ENCODE measurements around the gene AOAH.

AOAH gene

DNA sequence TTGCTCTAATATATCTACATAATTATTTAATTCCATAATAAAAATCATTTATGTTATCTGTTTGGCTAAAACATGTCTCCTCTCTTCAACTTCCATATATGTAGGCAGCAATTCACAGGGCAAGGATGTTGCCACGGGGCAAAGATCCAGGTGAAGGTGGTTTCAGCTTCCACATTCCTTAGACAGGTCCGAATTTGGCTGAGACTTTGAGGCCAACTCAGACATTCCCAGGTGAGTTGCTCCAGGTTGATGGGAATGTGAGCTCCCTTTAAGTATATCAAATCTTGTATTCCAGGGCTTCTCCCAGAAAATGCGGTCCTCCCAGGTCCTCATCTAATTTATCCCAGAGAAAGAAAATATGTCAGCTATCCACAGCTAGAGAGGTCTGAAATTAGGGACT is 15.1 kb upstream of the AOAH start:
- TF ChIP-seq EZH2 (optimal IDR thresholded peaks at IDR 0.05; ENCODE audit: low read depth, low read length) = no peak
- TF ChIP-seq EZH2phosphoT487 (IDR thresholded peaks at IDR 0.05; ENCODE audit: low read length) = no peak
- TF ChIP-seq, protein P1, sequence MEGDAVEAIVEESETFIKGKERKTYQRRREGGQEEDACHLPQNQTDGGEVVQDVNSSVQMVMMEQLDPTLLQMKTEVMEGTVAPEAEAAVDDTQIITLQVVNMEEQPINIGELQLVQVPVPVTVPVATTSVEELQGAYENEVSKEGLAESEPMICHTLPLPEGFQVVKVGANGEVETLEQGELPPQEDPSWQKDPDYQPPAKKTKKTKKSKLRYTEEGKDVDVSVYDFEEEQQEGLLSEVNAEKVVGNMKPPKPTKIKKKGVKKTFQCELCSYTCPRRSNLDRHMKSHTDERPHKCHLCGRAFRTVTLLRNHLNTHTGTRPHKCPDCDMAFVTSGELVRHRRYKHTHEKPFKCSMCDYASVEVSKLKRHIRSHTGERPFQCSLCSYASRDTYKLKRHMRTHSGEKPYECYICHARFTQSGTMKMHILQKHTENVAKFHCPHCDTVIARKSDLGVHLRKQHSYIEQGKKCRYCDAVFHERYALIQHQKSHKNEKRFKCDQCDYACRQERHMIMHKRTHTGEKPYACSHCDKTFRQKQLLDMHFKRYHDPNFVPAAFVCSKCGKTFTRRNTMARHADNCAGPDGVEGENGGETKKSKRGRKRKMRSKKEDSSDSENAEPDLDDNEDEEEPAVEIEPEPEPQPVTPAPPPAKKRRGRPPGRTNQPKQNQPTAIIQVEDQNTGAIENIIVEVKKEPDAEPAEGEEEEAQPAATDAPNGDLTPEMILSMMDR (IDR thresholded peaks at IDR 0.05; ENCODE audit: low read length) = no peak
- Histone ChIP-seq H3K36me3 (replicated peaks; ENCODE audit: insufficient read depth, low read length) (no peaks in the 10 kb centered on the region), H2AFZ (ENCODE audit: low read length) (no peak overlapping the region), H3K79me2 (ENCODE audit: low read length) (no peaks in the 10 kb centered on the region), H3K4me3 (ENCODE audit: low read length) (no peak overlapping the region), H3K4me2 (ENCODE audit: low read depth, low read length) (no peak overlapping the region), H4K20me1 (ENCODE audit: insufficient read depth, low read length) (no peaks in the 10 kb centered on the region), H3K9ac (ENCODE audit: low read length) (no peak overlapping the region), H3F3A (ENCODE audit: insufficient read depth, low read length) (peaks cover 3% of the 10 kb centered on the region; the same call in 1 of the 2 replicates), H3K9me2 (replicated peaks; ENCODE audit: insufficient read depth, low read length) (no peaks in the 10 kb centered on the region), H3K27me3 (replicated peaks; ENCODE audit: insufficient read depth, low read length) (no peaks in the 10 kb centered on the region), H3K4me1 (ENCODE audit: low read length) (peaks cover 11% of the 10 kb centered on the region), H3K27ac (ENCODE audit: low read length) (no peak overlapping the region), H3K9me3 (replicated peaks; ENCODE audit: insufficient read depth, low read length) (no peaks in the 10 kb centered on the region)
- no peak for DNase-seq

DNA sequence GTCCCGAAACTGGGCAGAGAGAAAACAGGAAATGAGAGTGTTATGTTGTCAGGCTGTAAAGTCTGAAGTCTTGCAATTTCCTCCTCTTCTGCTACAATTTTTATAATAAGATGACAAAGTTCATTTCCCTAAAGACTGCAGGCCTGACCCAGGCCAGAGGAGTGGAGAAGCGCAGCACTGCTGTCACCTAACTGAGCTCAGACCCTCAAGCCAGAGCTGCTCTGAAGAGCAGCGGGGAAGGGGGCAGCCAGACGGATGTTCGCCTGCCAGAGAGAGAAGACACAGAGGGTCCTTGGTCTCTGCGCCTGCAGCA is 12.6 kb upstream of the AOAH start:
- H3K4me2 ChIP-seq (ENCODE audit: low read depth, low read length) = peak overlapping the region; percentile 44
- H3K27me3 ChIP-seq (replicated peaks; ENCODE audit: insufficient read depth, low read length) = no peaks in the 10 kb centered on the region
- H3K9me2 ChIP-seq (replicated peaks; ENCODE audit: insufficient read depth, low read length) = no peaks in the 10 kb centered on the region
- H3K9me3 ChIP-seq (replicated peaks; ENCODE audit: insufficient read depth, low read length) = no peaks in the 10 kb centered on the region
- peaks cover 3% of the 10 kb centered on the region; the same call in 1 of the 2 replicates for H3F3A ChIP-seq (ENCODE audit: insufficient read depth, low read length)
- TF ChIP-seq, protein P1 (IDR thresholded peaks at IDR 0.05; ENCODE audit: low read length) = no peak
- no peak for TF ChIP-seq EZH2 (optimal IDR thresholded peaks at IDR 0.05; ENCODE audit: low read depth, low read length)
- no peak for TF ChIP-seq EZH2phosphoT487 (IDR thresholded peaks at IDR 0.05; ENCODE audit: low read length)
- no peaks in the 10 kb centered on the region for H3K79me2 ChIP-seq (ENCODE audit: low read length)
- no peak overlapping the region for H3K9ac ChIP-seq (ENCODE audit: low read length)
- no peak overlapping the region for H3K27ac ChIP-seq (ENCODE audit: low read length)
- H3K4me1 ChIP-seq (ENCODE audit: low read length) = peaks cover 11% of the 10 kb centered on the region
- H3K4me3 ChIP-seq (ENCODE audit: low read length) = no peak overlapping the region
- no peaks in the 10 kb centered on the region for H3K36me3 ChIP-seq (replicated peaks; ENCODE audit: insufficient read depth, low read length)
- no peak overlapping the region for H2AFZ ChIP-seq (ENCODE audit: low read length)
- DNase-seq = peak; percentile 46
- no peaks in the 10 kb centered on the region for H4K20me1 ChIP-seq (ENCODE audit: insufficient read depth, low read length)

DNA sequence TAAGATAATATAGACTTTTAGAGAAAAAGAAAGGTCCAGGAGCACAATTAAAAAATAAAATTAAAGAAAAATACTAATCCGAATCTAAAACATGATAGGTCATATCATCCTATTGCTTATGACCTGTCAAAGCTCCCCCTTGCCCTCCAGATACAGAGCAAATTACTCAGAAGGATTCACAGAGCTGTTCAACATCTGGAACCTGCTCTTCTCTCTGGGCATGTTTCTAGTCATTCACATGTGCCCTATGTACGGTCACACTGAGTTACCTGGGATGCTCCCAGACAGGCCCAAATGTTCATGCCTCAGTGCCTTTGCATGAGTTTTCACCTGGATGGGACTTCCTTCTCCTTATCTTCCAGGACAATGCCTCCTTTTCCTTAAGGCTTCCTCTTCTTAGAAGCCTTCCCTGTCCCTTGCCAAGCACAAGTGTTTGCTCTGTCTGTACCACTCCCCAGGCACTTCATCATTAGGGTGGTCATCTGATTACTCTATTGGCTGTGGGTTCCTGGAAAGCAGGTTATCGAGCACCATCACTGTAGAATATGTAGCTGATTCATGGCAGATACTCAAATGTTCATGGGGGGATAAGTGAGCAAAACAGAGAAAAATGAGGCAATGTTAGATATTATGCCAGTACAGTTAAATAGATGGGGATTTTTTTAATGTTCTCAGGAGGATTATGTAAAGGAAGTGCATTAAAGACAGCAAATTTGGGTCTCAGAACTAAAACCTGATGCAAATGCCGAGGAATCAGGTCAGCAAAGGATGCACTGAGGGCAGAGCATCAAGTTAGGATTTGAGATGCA is 12.0 kb upstream of the AOAH start:
- Histone ChIP-seq H3K4me3 (ENCODE audit: low read length) (no peak overlapping the region), H3F3A (ENCODE audit: insufficient read depth, low read length) (peaks cover 3% of the 10 kb centered on the region; the same call in 1 of the 2 replicates), H3K4me2 (ENCODE audit: low read depth, low read length) (peak overlapping the region; percentile 44; the same call in 1 of the 2 replicates), H3K9me2 (replicated peaks; ENCODE audit: insufficient read depth, low read length) (no peaks in the 10 kb centered on the region), H4K20me1 (ENCODE audit: insufficient read depth, low read length) (no peaks in the 10 kb centered on the region), H3K9ac (ENCODE audit: low read length) (no peak overlapping the region), H3K27me3 (replicated peaks; ENCODE audit: insufficient read depth, low read length) (no peaks in the 10 kb centered on the region), H3K36me3 (replicated peaks; ENCODE audit: insufficient read depth, low read length) (no peaks in the 10 kb centered on the region), H3K9me3 (replicated peaks; ENCODE audit: insufficient read depth, low read length) (no peaks in the 10 kb centered on the region), H2AFZ (ENCODE audit: low read length) (no peak overlapping the region), H3K79me2 (ENCODE audit: low read length) (no peaks in the 10 kb centered on the region), H3K27ac (ENCODE audit: low read length) (no peak overlapping the region), H3K4me1 (ENCODE audit: low read length) (peaks cover 11% of the 10 kb centered on the region)
- no peak for DNase-seq
- TF ChIP-seq EZH2phosphoT487 (IDR thresholded peaks at IDR 0.05; ENCODE audit: low read length) (no peak), EZH2 (optimal IDR thresholded peaks at IDR 0.05; ENCODE audit: low read depth, low read length) (no peak)
- TF ChIP-seq, protein P1 (IDR thresholded peaks at IDR 0.05; ENCODE audit: low read length) = no peak
